ENCODE data around the gene SP1. TPM values are rescaled to one million over a fixed set of nuclear protein-coding genes. Genes with fewer than 3 reads are reported as not detected.

Gene SP1
- polyA plus RNA-seq, 4 donors, result 76.7 to 82.3 (median 79.3) TPM

Other genes with a start within 250 kb of the SP1 start
- gene ZNF740, start 199.5 kb upstream of the SP1 start, polyA plus RNA-seq (ENCODE audit: insufficient read length in 4 of 4), result 10 to 100 TPM; 53.2 to 76.4 (median 67.8) TPM
- 100 to 1,000 TPM in 1 of 4 donors, 10 to 100 TPM in 3; 32.9 to 117 (median 70.5) TPM for gene CSAD, start 199.3 kb upstream of the SP1 start, polyA plus RNA-seq (ENCODE audit: insufficient read length in 4 of 4)
- 1 to 10 TPM in 2 of 4 donors, under 1 TPM in 2; 0.86 to 2.4 (median 1.1) TPM for gene ITGB7, start 172.9 kb upstream of the SP1 start, polyA plus RNA-seq (ENCODE audit: insufficient read length in 4 of 4)
- 10 to 100 TPM; 32.3 to 73.8 (median 38.9) TPM for gene RARG, start 148.0 kb upstream of the SP1 start, polyA plus RNA-seq (ENCODE audit: insufficient read length in 4 of 4)
- 10 to 100 TPM in 2 of 4 donors, 1 to 10 TPM in 2; 8.1 to 14.3 (median 9.2) TPM for gene ESPL1, start 111.9 kb upstream of the SP1 start, polyA plus RNA-seq (ENCODE audit: insufficient read length in 4 of 4)
- 100 to 1,000 TPM; 546 to 729 (median 657) TPM for gene PFDN5, start 84.6 kb upstream of the SP1 start, polyA plus RNA-seq (ENCODE audit: insufficient read length in 4 of 4)
- 10 to 100 TPM; 37.7 to 56.1 (median 48.6) TPM for gene MYG1, start 80.5 kb upstream of the SP1 start, polyA plus RNA-seq (ENCODE audit: insufficient read length in 4 of 4)
- 10 to 100 TPM; 60.7 to 89.4 (median 76.2) TPM for gene AAAS, start 58.6 kb upstream of the SP1 start, polyA plus RNA-seq (ENCODE audit: insufficient read length in 4 of 4)
- gene SP7, start 43.8 kb upstream of the SP1 start, polyA plus RNA-seq (ENCODE audit: insufficient read length in 4 of 4), result under 1 TPM; 0.17 to 0.27 (median 0.24) TPM
- under 1 TPM; 0.16 to 0.63 (median 0.53) TPM for gene AMHR2, start 43.7 kb downstream of the SP1 start, polyA plus RNA-seq (ENCODE audit: insufficient read length in 4 of 4)
- gene PRR13, start 61.6 kb downstream of the SP1 start, polyA plus RNA-seq (ENCODE audit: insufficient read length in 4 of 4), result 100 to 1,000 TPM in 3 of 4 donors, 10 to 100 TPM in 1; 67.9 to 183 (median 175) TPM
- 1,000 to 10,000 TPM in 3 of 4 donors, 100 to 1,000 TPM in 1; 796 to 1,179 (median 1,079) TPM for gene PCBP2, start 71.9 kb downstream of the SP1 start, polyA plus RNA-seq (ENCODE audit: insufficient read length in 4 of 4)
- 10 to 100 TPM; 21.6 to 36.9 (median 29.9) TPM for gene MAP3K12, start 119.3 kb downstream of the SP1 start, polyA plus RNA-seq (ENCODE audit: insufficient read length in 4 of 4)
- 10 to 100 TPM; 37.4 to 59.6 (median 43.5) TPM for gene TARBP2, start 121.1 kb downstream of the SP1 start, polyA plus RNA-seq (ENCODE audit: insufficient read length in 4 of 4)
- 1 to 10 TPM in 2 of 4 donors, not detected in 2; 1.0 to 1.2 TPM for gene NPFF, start 127.3 kb downstream of the SP1 start, polyA plus RNA-seq (ENCODE audit: insufficient read length in 4 of 4)
- gene ATF7, start 246.2 kb downstream of the SP1 start, polyA plus RNA-seq (ENCODE audit: insufficient read length in 4 of 4), result 10 to 100 TPM; 43.1 to 70.5 (median 44.8) TPM

Data from left renal pelvis (tissue), 4 donors.